ENCODE measurements around the gene ZFHX3.

The ZFHX3 gene

GRCh38 chr16:73065632-73066330, 17.9 kb upstream of the ZFHX3 start:
- no peak overlapping the region for H3K27ac ChIP-seq
- TF ChIP-seq ZFX (IDR thresholded peaks at IDR 0.05) (no peak), CTCF (conservative IDR thresholded peaks at IDR 0.05) (no peak)

- TF ChIP-seq ZFX (IDR thresholded peaks at IDR 0.05): no peak
- no peak for TF ChIP-seq CTCF (conservative IDR thresholded peaks at IDR 0.05)
- no peak overlapping the region for H3K27ac ChIP-seq
Measured at GRCh38 chr16:73064994-73065545, 17.1 kb upstream of the ZFHX3 start.

DNA sequence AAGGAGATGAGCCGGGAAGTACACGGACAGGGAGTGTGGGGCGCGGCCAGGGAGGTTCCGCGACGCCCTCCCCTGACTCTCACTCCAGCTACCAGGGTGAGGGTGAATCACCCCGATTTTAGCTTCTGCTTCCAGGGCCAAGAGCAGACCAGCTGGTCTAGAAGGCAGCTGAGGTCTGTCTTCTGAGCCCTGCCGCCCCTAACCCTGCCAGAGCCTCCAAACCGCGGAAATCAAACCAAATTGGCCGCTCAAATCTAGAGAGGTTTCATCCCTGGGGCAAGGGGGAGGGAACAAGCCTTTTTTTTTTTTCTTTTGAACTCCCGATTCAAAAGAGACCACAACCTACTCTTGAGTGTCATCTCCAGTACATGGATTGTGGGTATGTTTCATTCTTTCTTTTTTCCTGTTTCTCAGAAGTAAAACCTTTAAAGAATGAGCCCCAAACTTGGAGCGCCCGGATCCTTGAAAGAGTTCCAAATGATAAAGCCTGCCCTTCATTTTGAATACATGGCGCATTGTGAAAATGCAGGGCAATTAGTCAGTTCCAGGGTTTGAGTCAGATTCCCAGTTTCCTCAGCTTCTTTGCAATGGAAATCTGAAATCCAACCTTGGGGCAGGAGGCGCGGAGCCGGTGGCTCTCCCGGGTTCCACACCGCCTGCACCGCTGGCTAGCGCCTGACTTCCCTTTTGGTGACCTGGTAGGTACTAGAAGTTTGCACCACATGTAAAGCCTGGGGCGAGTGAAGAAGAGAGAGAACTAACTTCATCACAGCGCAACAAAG, 16.5 kb upstream of the ZFHX3 start:
- no peak overlapping the region for H3K27ac ChIP-seq
- TF ChIP-seq CTCF (conservative IDR thresholded peaks at IDR 0.05) (no peak), ZFX (IDR thresholded peaks at IDR 0.05) (no peak)

GRCh38 chr16:73063854-73064211, 15.9 kb upstream of the ZFHX3 start:
- TF ChIP-seq ZFX (IDR thresholded peaks at IDR 0.05) (no peak), CTCF (conservative IDR thresholded peaks at IDR 0.05) (no peak)
- no peak overlapping the region for H3K27ac ChIP-seq

GRCh38 chr16:73062743-73063733, 15.1 kb upstream of the ZFHX3 start:
- H3K27ac ChIP-seq: no peak overlapping the region
- TF ChIP-seq CTCF (conservative IDR thresholded peaks at IDR 0.05) (no peak), ZFX (IDR thresholded peaks at IDR 0.05) (no peak)

DNA sequence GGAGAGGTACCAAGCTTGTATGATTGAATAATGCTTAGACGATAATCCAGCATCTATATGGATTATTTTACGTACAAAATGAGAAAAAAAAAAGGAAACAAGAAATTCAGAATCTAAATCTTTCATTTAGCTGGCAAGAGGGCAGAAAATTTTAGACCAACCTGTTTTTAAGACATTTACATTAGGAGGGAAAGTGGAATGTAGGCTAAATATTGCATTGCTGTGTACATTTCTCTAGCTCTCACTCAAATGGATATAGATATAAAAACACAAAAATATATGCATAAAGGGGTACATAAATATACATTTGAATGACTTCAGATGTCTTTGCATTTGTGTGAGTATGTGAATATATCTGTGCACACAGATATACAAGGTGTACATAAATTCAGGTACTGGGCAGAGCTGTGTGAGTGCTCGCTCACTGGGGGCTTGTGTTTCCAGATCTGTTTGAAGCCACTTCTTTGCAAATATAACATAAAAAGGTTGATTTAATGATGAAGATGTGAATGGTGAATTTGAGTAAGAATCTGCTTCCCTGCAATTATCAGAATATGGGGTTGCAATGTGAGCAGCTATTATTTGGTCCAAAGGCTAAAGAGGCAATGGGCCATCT, 14.2 kb upstream of the ZFHX3 start:
- no peak overlapping the region for H3K27ac ChIP-seq
- TF ChIP-seq ZFX (IDR thresholded peaks at IDR 0.05): no peak
- TF ChIP-seq CTCF (conservative IDR thresholded peaks at IDR 0.05): no peak

Measured in C4-2B (cell line).